ENCODE data around the gene PECR.

The PECR gene

GRCh38 chr2:216081487-216082116 lies at the start of gene PECR, which contains the start of gene TMEM169:
Gene PECR, minus strand, starts transcription at chr2:216081809. Its CDS starts 68 bp downstream, at chr2:216081741.
Gene TMEM169, plus strand, starts transcription at chr2:216081919. Its CDS starts 14,045 bp downstream, at chr2:216095964.
- no peak for DNase-seq

DNA sequence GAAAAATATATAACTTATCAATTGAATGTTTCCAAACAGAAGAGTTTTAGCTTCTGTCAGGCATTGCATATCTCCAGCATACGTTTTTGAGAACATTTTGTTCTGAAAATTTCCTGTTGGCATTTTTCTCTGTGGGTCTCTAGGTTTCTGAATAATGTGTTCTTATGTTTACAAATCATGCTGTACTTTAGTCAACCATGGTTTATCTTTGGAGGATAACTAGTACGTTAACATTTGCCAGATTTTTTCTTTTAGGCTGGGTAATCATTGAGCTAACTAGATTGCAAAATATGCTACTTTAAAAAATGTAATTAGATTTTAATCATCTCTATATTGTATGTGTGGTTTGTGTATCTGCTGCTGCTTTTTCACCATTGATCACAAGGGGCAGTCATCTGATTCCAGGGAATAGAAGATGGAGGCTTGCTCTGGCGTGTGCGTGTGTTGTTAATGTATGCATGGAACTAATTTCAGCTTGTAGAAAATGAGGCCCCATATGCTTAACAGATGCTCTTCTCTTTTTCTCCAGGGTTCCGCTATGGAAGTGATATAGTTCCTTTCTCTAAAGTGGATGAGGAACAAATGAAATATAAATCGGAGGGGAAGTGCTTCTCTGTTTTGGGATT lies 48.9 kb upstream of the PECR start:
- no peak for DNase-seq

GRCh38 chr2:216126943-216127342 lies 45.3 kb upstream of the PECR start:
- DNase-seq = no peak

DNA sequence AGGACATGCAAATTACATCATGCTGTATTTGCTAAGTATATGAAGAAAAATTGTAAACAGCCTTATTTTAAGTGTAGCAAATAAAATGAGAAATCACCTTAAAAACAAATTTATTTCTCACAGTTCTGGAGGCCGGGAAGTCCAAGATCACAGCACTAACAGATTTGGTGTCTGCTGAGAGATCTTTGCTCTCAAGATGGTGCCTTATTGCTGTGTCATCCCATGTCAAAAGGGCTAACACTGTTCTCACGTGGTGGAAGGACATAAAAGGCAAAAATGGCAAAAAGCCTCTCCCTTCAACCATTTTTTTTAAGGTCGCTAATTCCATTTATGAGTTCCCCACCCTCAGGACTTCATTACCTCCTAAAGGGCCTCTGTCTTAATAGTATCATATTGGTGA lies 39.6 kb upstream of the PECR start:
- DNase-seq = no peak

GRCh38 chr2:216119986-216120385 lies 38.4 kb upstream of the PECR start:
- DNase-seq = peak; percentile 67

GRCh38 chr2:216119146-216119545 lies 37.5 kb upstream of the PECR start:
- no peak for DNase-seq

- DNase-seq = no peak
Measured at GRCh38 chr2:216118474-216118873, 36.9 kb upstream of the PECR start.

DNA sequence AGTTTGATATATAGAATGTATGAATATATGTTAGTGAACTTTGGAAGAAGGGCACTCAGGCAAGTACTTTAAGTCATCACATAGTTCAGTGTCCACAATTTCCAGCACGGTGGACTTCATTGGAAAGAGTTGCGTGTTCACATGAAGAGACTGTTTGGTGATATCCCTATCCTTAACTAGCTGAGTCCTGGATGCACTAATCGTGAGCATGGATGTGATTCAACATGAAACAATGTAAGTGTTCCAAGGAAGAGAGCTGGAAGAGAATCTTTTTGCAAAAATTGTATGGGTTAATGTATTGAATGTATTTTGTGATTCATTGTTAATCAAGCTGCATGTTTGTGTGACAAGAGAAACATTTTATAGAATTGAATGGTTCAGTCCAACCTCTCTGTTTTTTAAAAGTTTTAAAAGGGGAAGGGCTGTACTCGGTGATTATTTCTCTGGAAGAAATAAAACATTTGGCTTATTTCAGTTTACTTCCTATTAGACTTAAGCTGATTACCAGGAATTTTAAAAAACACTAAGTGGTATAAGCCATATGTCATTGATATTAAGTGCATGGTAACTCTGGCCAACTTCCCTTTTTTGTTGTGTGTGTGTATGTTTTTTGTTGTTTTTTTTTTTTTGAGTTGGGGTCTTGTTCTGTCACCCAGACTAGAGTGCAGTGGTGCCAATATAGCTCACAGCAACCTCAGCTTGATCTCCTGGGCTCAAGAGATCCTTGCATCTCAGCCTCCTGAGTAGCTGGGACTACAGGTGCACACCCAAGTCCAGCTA lies 36.1 kb upstream of the PECR start:
- DNase-seq = no peak

DNA sequence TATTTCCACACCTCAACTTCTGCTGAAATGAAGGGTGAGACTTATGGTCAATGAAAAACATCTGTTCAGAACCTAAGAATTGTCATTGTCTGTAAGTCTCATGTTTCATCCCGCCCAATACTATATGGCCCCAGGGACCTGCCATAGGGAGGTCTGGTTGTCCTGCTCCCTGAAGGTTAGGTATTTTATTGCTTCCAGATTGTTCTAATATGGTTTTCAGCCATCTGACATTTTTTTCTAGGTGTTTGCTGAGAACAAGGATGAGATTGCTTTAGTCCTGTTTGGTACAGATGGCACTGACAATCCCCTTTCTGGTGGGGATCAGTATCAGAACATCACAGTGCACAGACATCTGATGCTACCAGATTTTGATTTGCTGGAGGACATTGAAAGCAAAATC lies 34.8 kb upstream of the PECR start:
- DNase-seq = no peak

DNA sequence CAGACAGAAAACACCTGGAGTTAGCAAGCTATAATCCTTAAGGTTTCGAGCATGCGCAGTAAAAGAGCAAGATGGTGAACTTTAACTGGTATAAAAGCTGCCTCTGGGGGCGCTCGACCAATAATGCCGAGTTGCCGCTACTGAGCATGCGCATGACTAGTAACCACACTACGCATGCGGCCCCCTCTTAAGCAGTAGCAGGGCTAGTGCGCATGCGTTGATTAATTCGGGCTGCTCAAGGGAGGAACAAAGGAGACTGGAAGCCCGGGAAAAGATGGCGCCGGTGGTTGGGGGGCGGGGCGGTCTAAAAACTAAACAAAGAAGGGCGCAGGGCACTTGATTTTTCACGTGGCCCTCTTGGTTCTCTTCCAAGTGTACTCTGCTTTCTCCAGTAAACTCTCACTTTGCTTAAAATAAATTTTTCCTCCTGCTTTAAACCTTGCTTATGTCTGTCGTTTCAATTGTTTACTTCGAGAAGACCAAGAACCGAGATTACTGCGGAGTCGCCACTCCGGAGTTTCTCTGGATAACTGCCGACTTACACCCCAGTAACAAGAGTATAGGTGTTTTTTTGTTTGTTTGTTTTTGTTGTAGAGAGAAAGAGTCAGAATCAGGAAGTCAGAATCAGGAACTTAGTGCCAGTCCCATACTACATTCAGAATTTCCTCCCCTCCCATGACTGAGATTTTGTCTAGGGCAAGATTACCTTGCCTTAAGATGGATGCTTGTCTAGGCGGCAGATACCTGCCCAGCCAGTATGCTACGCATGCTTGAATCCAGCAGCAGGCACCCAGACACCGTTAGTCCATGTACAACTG lies 33.3 kb upstream of the PECR start:
- peak; percentile 92 for DNase-seq

DNA sequence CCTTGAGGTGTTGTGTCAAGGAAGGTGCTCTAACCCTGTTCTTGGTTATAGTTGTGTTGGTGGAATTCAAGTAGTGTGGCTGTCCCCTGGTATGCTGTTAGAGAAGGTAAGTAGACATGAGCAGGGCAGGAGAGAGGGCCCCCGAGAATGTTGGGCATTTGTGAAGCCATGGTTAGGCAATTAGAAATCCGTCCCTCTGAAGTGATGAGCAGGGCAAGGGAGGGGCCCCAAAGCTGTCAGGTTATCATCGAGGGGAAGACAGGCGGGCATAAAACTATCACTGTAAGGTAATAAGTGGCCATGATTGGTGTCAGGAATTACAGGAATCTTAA lies 32.7 kb upstream of the PECR start:
- no peak for DNase-seq

DNA sequence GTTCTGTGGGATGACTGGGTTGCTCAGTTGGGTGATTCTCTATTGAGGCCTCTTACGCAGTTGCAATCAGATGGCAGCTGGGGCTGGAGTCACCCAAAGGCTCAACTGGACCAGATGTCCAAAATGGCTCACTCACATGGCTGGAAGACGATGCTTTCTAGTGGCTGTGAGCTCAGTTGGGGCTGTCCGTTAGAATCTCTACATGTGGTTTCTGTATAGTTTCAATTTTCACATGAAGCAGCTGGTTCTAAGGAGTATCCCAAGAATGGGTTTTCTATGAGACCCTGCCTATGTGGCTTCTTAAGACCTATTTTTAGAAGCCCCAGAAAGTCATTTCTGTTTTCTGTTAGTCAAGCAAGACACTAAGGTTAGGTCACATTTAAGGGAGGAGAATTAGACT lies 32.0 kb upstream of the PECR start:
- no peak for DNase-seq

GRCh38 chr2:216112926-216113325 lies 31.3 kb upstream of the PECR start:
- no peak for DNase-seq

DNA sequence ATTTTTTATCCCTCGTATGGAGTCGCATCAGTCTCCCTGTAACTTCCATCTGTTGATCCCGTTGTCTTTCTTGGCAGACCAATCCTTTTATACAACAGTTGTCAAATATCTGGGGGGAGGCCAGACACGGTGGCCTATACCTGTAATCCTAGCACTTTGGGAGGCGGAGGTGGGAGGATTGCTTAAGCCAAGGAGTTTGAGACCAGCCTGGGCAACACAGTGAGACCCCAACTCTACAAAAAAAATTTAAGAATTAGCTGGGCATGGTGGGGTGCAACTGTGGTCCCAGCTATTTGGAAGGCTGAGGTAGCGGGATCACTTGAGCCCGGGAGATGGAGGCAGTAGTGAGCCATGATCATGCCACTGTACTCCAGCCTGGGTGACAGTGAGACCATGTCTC lies 29.5 kb upstream of the PECR start:
- no peak for DNase-seq

DNA sequence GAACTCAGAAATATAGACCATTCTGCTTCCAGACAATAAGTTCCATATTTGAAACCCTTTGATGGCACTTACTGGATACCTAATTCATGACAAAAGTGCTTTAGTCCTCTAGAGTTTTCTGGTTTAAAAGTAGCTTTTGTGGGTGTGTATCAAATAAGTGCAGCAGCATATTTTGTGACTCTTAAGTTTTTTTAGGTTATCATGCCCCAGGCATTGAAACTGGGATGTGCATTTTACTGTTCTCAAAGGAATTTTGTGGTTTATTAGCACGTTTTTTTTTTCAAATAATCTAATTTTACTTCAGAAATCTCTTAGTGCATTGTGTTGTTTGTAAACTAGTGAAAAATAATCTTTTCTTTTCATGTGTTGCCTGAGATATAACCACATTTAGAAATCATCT lies 29.0 kb upstream of the PECR start:
- DNase-seq = no peak

- peak; percentile 5 for DNase-seq
Measured at GRCh38 chr2:216109962-216110614, 28.5 kb upstream of the PECR start.

- peak; percentile 71 for DNase-seq
Measured at GRCh38 chr2:216108967-216109921, 27.6 kb upstream of the PECR start, which contains the start of gene XRCC5. Gene XRCC5, plus strand, starts transcription at chr2:216109348. Its CDS starts 89 bp downstream, at chr2:216109437.

- no peak for DNase-seq
Measured at GRCh38 chr2:216108310-216108966, 26.8 kb upstream of the PECR start.

- no peak for DNase-seq
Measured at GRCh38 chr2:216107760-216108159, 26.2 kb upstream of the PECR start.

GRCh38 chr2:216107320-216107719 lies 25.7 kb upstream of the PECR start:
- DNase-seq = no peak

DNA sequence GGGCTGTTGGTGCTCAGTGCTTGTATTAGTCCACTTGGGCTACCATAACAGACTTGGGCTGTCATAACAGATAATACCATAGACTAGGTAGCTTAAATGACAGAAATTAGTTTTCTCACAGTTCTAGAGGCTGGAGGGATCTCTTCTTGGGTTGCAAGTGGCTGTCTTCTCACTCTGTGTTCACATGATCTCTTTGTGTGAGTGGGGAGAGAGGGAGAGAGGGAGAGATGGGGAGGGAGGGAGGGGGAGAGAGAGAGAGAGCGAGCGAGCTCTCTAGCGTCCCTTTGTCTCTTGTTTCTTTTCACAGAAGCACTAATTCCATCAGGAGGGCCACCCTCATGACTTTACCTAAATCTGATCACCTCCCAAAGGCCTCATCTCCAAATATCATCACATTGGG lies 23.1 kb upstream of the PECR start:
- no peak for DNase-seq

Data from NCI-H524 treated with DMSO at 0.1 percent for 48 hours (cell line).